Measurements from ENCODE around the gene GAREM1.

The GAREM1 gene

DNA sequence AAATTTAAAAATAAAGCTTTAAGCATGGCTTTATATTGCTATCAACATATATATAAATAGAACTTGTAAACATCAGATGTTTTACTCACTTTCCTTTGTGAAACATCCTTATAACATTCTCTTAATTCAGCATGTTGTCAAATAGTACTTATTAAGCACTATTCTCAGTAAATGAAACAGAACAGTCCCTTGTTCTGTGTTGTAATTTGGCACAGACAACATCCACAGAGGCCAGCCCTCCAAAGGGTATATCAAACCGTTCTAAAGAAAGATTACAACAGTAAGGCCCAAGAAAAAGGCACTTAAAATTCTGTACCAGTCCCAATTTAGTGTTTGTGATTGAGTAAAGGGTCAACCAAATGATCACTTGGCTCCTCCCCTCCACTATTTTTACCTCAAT is 46.0 kb downstream of the GAREM1 start:
- Histone ChIP-seq H3K27ac (ENCODE audit: low read depth, low read length, severe bottlenecking) (no peak overlapping the region), H3K4me3 (ENCODE audit: extremely low read depth, insufficient read depth, low read length, poor library complexity, severe bottlenecking) (no peak overlapping the region), H3K9me3 (ENCODE audit: control insufficient read depth, low read length) (no peaks in the 10 kb centered on the region), H3K4me1 (ENCODE audit: control insufficient read depth, insufficient read depth, low read length, poor library complexity, severe bottlenecking) (peaks cover 9% of the 10 kb centered on the region), H3K36me3 (ENCODE audit: control insufficient read depth, insufficient read depth, low read length) (no peaks in the 10 kb centered on the region)
- no CpG with 5 or more reads among the region's 1 CpG for WGBS, 2 experiments (ENCODE audit: insufficient coverage in 2 of 2)

- H3K9me3 ChIP-seq (ENCODE audit: control insufficient read depth, low read length): no peaks in the 10 kb centered on the region
- WGBS, 2 experiments (ENCODE audit: insufficient coverage in 2 of 2): 100% methylated on average over 2 of the region's 4 CpGs; no CpG with 5 or more reads in 1 of the 2 experiments
- peaks cover 9% of the 10 kb centered on the region for H3K4me1 ChIP-seq (ENCODE audit: control insufficient read depth, insufficient read depth, low read length, poor library complexity, severe bottlenecking)
- H3K36me3 ChIP-seq (ENCODE audit: control insufficient read depth, insufficient read depth, low read length): no peaks in the 10 kb centered on the region
- no peak overlapping the region for H3K4me3 ChIP-seq (ENCODE audit: extremely low read depth, insufficient read depth, low read length, poor library complexity, severe bottlenecking)
- H3K27ac ChIP-seq (ENCODE audit: low read depth, low read length, severe bottlenecking): no peak overlapping the region
Observed at GRCh38 chr18:32422978-32423740, 47.5 kb downstream of the GAREM1 start.

GRCh38 chr18:32422201-32422600 is 48.5 kb downstream of the GAREM1 start:
- no peaks in the 10 kb centered on the region for H3K9me3 ChIP-seq (ENCODE audit: control insufficient read depth, low read length)
- 100% methylated on average over 2 of the region's 3 CpGs; no CpG with 5 or more reads in 1 of the 2 experiments for WGBS, 2 experiments (ENCODE audit: insufficient coverage in 2 of 2)

GRCh38 chr18:32420084-32420750 is 50.5 kb downstream of the GAREM1 start:
- 85 to 94% methylated on average over 4 to 5 of the region's 5 CpGs for WGBS, 2 experiments (ENCODE audit: insufficient coverage in 2 of 2)
- Histone ChIP-seq H3K4me3 (ENCODE audit: extremely low read depth, insufficient read depth, low read length, poor library complexity, severe bottlenecking) (no peak overlapping the region), H3K4me1 (ENCODE audit: control insufficient read depth, insufficient read depth, low read length, poor library complexity, severe bottlenecking) (peaks cover 2% of the 10 kb centered on the region), H3K27ac (ENCODE audit: low read depth, low read length, severe bottlenecking) (no peak overlapping the region), H3K9me3 (ENCODE audit: control insufficient read depth, low read length) (no peaks in the 10 kb centered on the region), H3K36me3 (ENCODE audit: control insufficient read depth, insufficient read depth, low read length) (no peaks in the 10 kb centered on the region)

More at GRCh38 chr18:32422201-32422600, 48.5 kb downstream of the GAREM1 start:
- Histone ChIP-seq H3K27ac (ENCODE audit: low read depth, low read length, severe bottlenecking) (no peak overlapping the region), H3K36me3 (ENCODE audit: control insufficient read depth, insufficient read depth, low read length) (no peaks in the 10 kb centered on the region), H3K4me3 (ENCODE audit: extremely low read depth, insufficient read depth, low read length, poor library complexity, severe bottlenecking) (no peak overlapping the region), H3K4me1 (ENCODE audit: control insufficient read depth, insufficient read depth, low read length, poor library complexity, severe bottlenecking) (peaks cover 9% of the 10 kb centered on the region)

DNA sequence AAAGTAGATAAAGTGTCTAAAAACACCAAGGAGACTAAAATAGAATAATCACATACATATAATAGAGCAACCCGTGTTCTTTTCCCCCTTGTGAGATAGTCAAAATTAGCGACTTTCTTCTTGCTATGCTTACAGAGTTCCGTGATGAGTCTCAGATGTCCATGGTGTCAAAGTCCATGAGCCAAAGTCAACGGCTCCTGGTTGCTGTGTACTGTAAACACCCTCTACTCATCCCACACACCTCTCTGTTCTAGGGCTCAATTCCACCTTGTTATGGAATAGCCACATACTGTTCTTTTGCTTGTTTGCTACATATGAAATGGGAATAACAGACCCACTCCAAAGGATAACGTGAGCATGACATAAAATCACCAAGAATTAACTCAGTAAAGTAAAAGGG is 52.5 kb downstream of the GAREM1 start:
- Histone ChIP-seq H3K36me3 (ENCODE audit: control insufficient read depth, insufficient read depth, low read length) (no peaks in the 10 kb centered on the region), H3K4me3 (ENCODE audit: extremely low read depth, insufficient read depth, low read length, poor library complexity, severe bottlenecking) (no peak overlapping the region), H3K27ac (ENCODE audit: low read depth, low read length, severe bottlenecking) (no peak overlapping the region), H3K9me3 (ENCODE audit: control insufficient read depth, low read length) (no peaks in the 10 kb centered on the region), H3K4me1 (ENCODE audit: control insufficient read depth, insufficient read depth, low read length, poor library complexity, severe bottlenecking) (no peaks in the 10 kb centered on the region)
- WGBS, 2 experiments (ENCODE audit: insufficient coverage in 2 of 2): 85 to 100% methylated on average over 3 to 4 of the region's 5 CpGs

DNA sequence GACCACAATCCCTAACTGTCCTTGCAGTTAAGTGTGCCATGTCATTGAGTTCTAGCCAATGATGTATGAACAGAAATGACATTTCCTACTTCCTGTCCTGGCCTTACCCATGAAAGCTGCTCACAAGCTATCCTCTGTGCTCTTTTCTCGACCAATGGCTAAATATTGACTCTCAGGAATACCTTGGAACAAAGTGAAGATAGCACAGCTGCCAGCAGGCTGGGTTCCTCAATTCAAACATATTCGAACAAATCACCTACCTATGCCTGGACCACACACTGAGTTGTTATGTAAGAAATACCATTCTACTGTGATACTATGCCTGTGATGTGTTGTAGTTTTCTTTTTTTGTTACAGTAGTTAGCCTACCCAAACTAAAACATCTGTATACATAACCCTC is 65.1 kb downstream of the GAREM1 start:
- Histone ChIP-seq H3K4me1 (ENCODE audit: control insufficient read depth, insufficient read depth, low read length, poor library complexity, severe bottlenecking) (no peaks in the 10 kb centered on the region), H3K27ac (ENCODE audit: low read depth, low read length, severe bottlenecking) (no peak overlapping the region)
- 71 to 78% methylated on average over 1 of the region's 2 CpGs for WGBS, 2 experiments (ENCODE audit: insufficient coverage in 2 of 2)

DNA sequence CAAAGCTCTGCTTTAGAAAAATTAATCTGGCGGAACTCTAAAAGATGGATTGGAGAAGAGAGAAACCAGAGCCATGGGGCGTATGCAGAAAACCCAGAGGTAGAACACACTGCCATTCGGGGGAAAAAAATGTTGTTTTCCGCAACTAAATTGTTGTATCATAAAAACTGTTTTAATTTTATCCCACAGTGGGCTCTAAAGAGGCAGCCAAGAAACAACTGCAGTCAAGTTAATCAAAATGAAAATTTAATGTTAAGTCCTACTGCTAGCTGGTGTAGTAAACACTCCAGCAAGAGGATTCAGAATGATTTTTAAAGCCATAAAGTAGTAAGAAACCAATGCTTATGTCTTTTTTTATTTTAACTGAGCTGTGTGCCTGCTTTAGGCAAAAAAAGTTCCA is 69.1 kb downstream of the GAREM1 start:
- H3K36me3 ChIP-seq (ENCODE audit: control insufficient read depth, insufficient read depth, low read length): no peaks in the 10 kb centered on the region
- 92 to 93% methylated on average over 2 of the region's 4 CpGs for WGBS, 2 experiments (ENCODE audit: insufficient coverage in 2 of 2)

More for the DNA sequence above, 65.1 kb downstream of the GAREM1 start:
- H3K4me3 ChIP-seq (ENCODE audit: extremely low read depth, insufficient read depth, low read length, poor library complexity, severe bottlenecking): no peak overlapping the region
- H3K9me3 ChIP-seq (ENCODE audit: control insufficient read depth, low read length): no peaks in the 10 kb centered on the region
- no peaks in the 10 kb centered on the region for H3K36me3 ChIP-seq (ENCODE audit: control insufficient read depth, insufficient read depth, low read length)

DNA sequence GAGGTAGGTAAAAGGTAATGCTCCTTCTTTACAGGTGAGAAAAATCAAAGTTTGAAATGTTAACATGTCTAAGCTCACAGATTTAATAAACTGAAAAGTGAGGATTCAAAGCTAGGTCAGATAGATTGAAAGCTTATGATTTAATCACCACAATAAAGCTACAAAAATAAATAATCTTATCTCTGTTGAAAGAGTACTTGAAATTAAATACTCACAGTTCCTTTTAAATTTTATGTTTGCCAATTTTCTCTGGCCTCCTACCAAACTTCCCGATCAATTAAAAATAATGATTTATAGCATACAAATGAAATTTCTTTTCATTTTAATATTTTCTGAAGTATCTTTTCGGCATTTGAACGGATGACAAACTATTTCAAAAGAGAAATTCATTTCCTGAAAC is 77.3 kb downstream of the GAREM1 start:
- WGBS, 2 experiments (ENCODE audit: insufficient coverage in 2 of 2): no CpG with 5 or more reads among the region's 3 CpGs
- peaks cover 8% of the 10 kb centered on the region for H3K36me3 ChIP-seq (ENCODE audit: control insufficient read depth, insufficient read depth, low read length)
- no peak overlapping the region for H3K27ac ChIP-seq (ENCODE audit: low read depth, low read length, severe bottlenecking)
- no peaks in the 10 kb centered on the region for H3K9me3 ChIP-seq (ENCODE audit: control insufficient read depth, low read length)
- no peak overlapping the region for H3K4me3 ChIP-seq (ENCODE audit: extremely low read depth, insufficient read depth, low read length, poor library complexity, severe bottlenecking)
- no peaks in the 10 kb centered on the region for H3K4me1 ChIP-seq (ENCODE audit: control insufficient read depth, insufficient read depth, low read length, poor library complexity, severe bottlenecking)

More for the DNA sequence above, 69.1 kb downstream of the GAREM1 start:
- H3K4me1 ChIP-seq (ENCODE audit: control insufficient read depth, insufficient read depth, low read length, poor library complexity, severe bottlenecking): no peaks in the 10 kb centered on the region
- H3K9me3 ChIP-seq (ENCODE audit: control insufficient read depth, low read length): no peaks in the 10 kb centered on the region
- no peak overlapping the region for H3K4me3 ChIP-seq (ENCODE audit: extremely low read depth, insufficient read depth, low read length, poor library complexity, severe bottlenecking)
- no peak overlapping the region for H3K27ac ChIP-seq (ENCODE audit: low read depth, low read length, severe bottlenecking)

DNA sequence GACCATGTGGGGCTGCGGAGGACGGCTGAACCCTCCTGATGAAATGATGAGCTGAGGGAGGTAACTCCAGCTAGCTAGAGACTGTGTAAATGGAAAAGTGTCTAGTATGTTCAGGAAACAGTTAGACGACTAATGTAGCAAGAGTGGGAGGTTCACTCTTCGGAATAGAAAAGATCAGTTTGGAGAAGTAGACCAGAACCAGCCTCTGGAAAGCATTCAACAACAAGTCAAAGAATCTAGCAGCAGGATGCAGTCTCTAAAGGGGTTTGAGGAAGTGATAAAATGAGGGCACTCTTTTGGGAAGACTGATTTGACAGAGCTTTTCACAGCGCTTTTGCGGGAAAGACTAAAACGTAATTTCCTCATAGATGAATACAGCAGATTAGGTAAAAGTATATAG is 79.6 kb downstream of the GAREM1 start:
- 94 to 96% methylated on average over 4 to 5 of the region's 7 CpGs for WGBS, 2 experiments (ENCODE audit: insufficient coverage in 2 of 2)
- no peaks in the 10 kb centered on the region for H3K4me1 ChIP-seq (ENCODE audit: control insufficient read depth, insufficient read depth, low read length, poor library complexity, severe bottlenecking)
- peaks cover 8% of the 10 kb centered on the region for H3K36me3 ChIP-seq (ENCODE audit: control insufficient read depth, insufficient read depth, low read length)
- H3K9me3 ChIP-seq (ENCODE audit: control insufficient read depth, low read length): no peaks in the 10 kb centered on the region
- H3K27ac ChIP-seq (ENCODE audit: low read depth, low read length, severe bottlenecking): peak overlapping the region; percentile 23
- H3K4me3 ChIP-seq (ENCODE audit: extremely low read depth, insufficient read depth, low read length, poor library complexity, severe bottlenecking): no peak overlapping the region

DNA sequence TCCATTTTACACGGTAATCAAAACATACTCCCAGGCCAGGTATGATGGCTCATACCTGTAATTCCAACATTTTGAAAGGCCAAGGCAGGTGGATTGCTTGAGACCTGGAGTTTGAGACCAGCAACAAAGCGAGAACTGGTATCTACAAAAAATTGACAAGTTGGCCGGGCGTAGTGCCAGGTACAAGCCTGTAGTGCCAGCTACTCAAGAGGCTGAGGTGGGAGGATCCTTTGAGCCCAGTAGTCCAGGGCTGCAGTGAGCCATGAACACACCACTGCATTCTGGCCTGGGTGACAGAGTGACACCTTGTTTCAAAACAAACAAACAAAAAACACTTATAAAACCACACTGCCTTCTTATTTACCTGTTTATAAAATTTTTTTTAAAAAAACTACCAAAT is 80.8 kb downstream of the GAREM1 start:
- H3K4me1 ChIP-seq (ENCODE audit: control insufficient read depth, insufficient read depth, low read length, poor library complexity, severe bottlenecking): no peaks in the 10 kb centered on the region
- H3K4me3 ChIP-seq (ENCODE audit: extremely low read depth, insufficient read depth, low read length, poor library complexity, severe bottlenecking): no peak overlapping the region
- H3K36me3 ChIP-seq (ENCODE audit: control insufficient read depth, insufficient read depth, low read length): peaks cover 8% of the 10 kb centered on the region
- no peaks in the 10 kb centered on the region for H3K9me3 ChIP-seq (ENCODE audit: control insufficient read depth, low read length)
- WGBS, 2 experiments (ENCODE audit: insufficient coverage in 2 of 2): 94 to 95% methylated on average over 3 to 4 of the region's 4 CpGs
- H3K27ac ChIP-seq (ENCODE audit: low read depth, low read length, severe bottlenecking): no peak overlapping the region

DNA sequence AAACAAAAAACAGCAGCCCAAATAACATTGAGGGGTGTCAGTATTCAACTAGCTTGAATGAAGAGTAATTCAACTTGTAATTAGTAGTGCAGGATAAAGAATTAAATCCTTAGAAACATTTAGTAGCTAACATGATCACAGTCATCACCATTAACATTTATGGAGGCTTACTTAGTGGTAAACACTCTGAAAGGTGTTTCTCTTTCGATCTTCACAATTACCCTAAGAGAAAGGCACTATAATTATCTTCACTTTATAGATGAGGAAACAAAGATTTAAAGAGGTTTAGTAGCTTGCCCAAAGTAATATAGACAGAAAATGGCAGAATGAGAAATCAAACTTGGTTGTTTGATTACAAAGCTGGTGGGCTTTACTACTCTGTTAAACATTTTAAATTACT is 81.5 kb downstream of the GAREM1 start:
- Histone ChIP-seq H3K36me3 (ENCODE audit: control insufficient read depth, insufficient read depth, low read length) (peaks cover 8% of the 10 kb centered on the region), H3K9me3 (ENCODE audit: control insufficient read depth, low read length) (no peaks in the 10 kb centered on the region), H3K4me1 (ENCODE audit: control insufficient read depth, insufficient read depth, low read length, poor library complexity, severe bottlenecking) (peaks cover 2% of the 10 kb centered on the region), H3K4me3 (ENCODE audit: extremely low read depth, insufficient read depth, low read length, poor library complexity, severe bottlenecking) (no peak overlapping the region), H3K27ac (ENCODE audit: low read depth, low read length, severe bottlenecking) (no peak overlapping the region)
- WGBS, 2 experiments (ENCODE audit: insufficient coverage in 2 of 2): no CpG with 5 or more reads among the region's 1 CpG

Measured in mesodermal cell (in vitro differentiated cells).